ENCODE measurements around the gene CERK. TPM values are rescaled to one million over a fixed set of nuclear protein-coding genes. Genes with fewer than 3 reads are reported as not detected.

CERK gene
- total and polyA plus RNA-seq, 9 of the 15 experiments (the other 6 are each of a cell fraction or from before 2014, with no cell fraction given) = 1.1 to 14.9 (median 8.7) TPM

GRCh38 chr22:46746192-46746591 lies 8.1 kb upstream of the CERK start (continued):
- no peak for TF ChIP-seq TSHZ1 (CRISPR knock-in tag; IDR thresholded peaks at IDR 0.05)
- TF ChIP-seq PRDM10 (IDR thresholded peaks at IDR 0.05; ENCODE audit: partially characterized antibody) = no peak

GRCh38 chr22:46744581-46744980 lies 6.5 kb upstream of the CERK start:
- no peaks in the 10 kb centered on the region for H3K9me1 ChIP-seq (ENCODE audit: control insufficient read depth, insufficient read depth, low read length)
- H3K4me1 ChIP-seq (replicated peaks in 1 of 2; ENCODE audit: control insufficient read depth in 2 of 2, insufficient read depth in 2 of 2, low read length in 2 of 2) = peaks cover 0 to 7% of the 10 kb centered on the region in 2 experiments; a peak in 2 of 5 replicates
- H3K27me3 ChIP-seq (ENCODE audit: control insufficient read depth in 2 of 2, insufficient read depth in 2 of 2, low read length in 2 of 2) = peaks cover 2 to 12% of the 10 kb centered on the region in 2 experiments; a peak in 2 of 5 replicates
- 57% methylated on average over 6 of the region's 6 CpGs for WGBS (ENCODE audit: insufficient coverage, low coverage, missing lambda C conversion rate)
- DNase-seq (ENCODE audit: extremely low read depth in 1 of 4, low spot score in 3 of 4) (no peak), ATAC-seq (no peak), FAIRE-seq (no peak)
- H3K27ac ChIP-seq (ENCODE audit: extremely low read depth, low read depth, low read length) = no peak overlapping the region
- no peaks in the 10 kb centered on the region for H3K79me2 ChIP-seq (ENCODE audit: control insufficient read depth, insufficient read depth, low read length)
- H3K36me3 ChIP-seq (ENCODE audit: control insufficient read depth, insufficient read depth, low read length) = no peaks in the 10 kb centered on the region
- H3K9ac ChIP-seq (ENCODE audit: insufficient read depth in 1 of 2, low read depth in 2 of 2, low read length in 2 of 2) = no peak overlapping the region
- ChIA-PET POLR2A (no interaction called here), CTCF (ENCODE audit: low intra/inter-chr PET ratio) (no interaction called here)
- no peaks in the 10 kb centered on the region for H4K20me1 ChIP-seq (replicated peaks; ENCODE audit: control insufficient read depth, insufficient read depth, low read length)
- H3K9me3 ChIP-seq (replicated peaks; ENCODE audit: control insufficient read depth, insufficient read depth, low read depth, low read length) = no peaks in the 10 kb centered on the region
- in situ Hi-C loops (cut with MboI) (no loop called here), intact Hi-C loops (cut with micrococcal nuclease) (no loop called here)
- BruUV-seq (replicated peaks) = no TSS peak
- H2AFZ ChIP-seq (ENCODE audit: low read depth, low read length) = no peak overlapping the region
- no peak overlapping the region for H3K4me3 ChIP-seq
- no peak overlapping the region for H3K4me2 ChIP-seq (ENCODE audit: insufficient read depth, low read length)
- TF ChIP-seq TFAM (CRISPR knock-in tag; conservative IDR thresholded peaks at IDR 0.05) = no peak
- TF ChIP-seq ZBTB12 (CRISPR knock-in tag; IDR thresholded peaks at IDR 0.05) = no peak
- TF ChIP-seq HDAC2 (IDR thresholded peaks at IDR 0.05) = no peak
- no peak for TF ChIP-seq NUFIP1 (IDR thresholded peaks at IDR 0.05; ENCODE audit: partially characterized antibody)
- TF ChIP-seq ZNF507 (tag; conservative IDR thresholded peaks at IDR 0.05) = no peak
- TF ChIP-seq SMAD3 (CRISPR knock-in tag; conservative IDR thresholded peaks at IDR 0.05) = no peak
- TF ChIP-seq MAX (CRISPR knock-in tag; IDR thresholded peaks at IDR 0.05) = no peak
- TF ChIP-seq ZFPM2 (CRISPR knock-in tag; IDR thresholded peaks at IDR 0.05) = no peak
- TF ChIP-seq ZSCAN29 (IDR thresholded peaks at IDR 0.05) = no peak
- TF ChIP-seq ZBTB5 (IDR thresholded peaks at IDR 0.05) = no peak
